GM18873 (cell line): ENCODE measurements around the gene NOS1.

Experiments used
- ATAC-seq: cut with Tn5 transposase; IDR thresholded peaks from one replicate; pipeline ENCODE4 v1.9.1; 2021; ENCODE audit warnings: mild to moderate bottlenecking, moderate library complexity, moderate number of reproducible peaks; ENCODE audit not compliant: unreplicated experiment, low FRiP score

NOS1 gene

GRCh38 chr12:117333331-117333881 is 28.0 kb downstream of the NOS1 start:
- ATAC-seq = no peak

GRCh38 chr12:117331691-117332090 is 29.7 kb downstream of the NOS1 start:
- no peak for ATAC-seq

- ATAC-seq = no peak
Observed at GRCh38 chr12:117330441-117331113, 30.8 kb downstream of the NOS1 start.

GRCh38 chr12:117329756-117330155 is 31.7 kb downstream of the NOS1 start:
- no peak for ATAC-seq

GRCh38 chr12:117328556-117329100 is 32.8 kb downstream of the NOS1 start:
- no peak for ATAC-seq

GRCh38 chr12:117322428-117322827 is 39.0 kb downstream of the NOS1 start:
- no peak for ATAC-seq

- no peak for ATAC-seq
Observed at GRCh38 chr12:117321572-117321971, 39.9 kb downstream of the NOS1 start.

GRCh38 chr12:117318591-117318990 is 42.8 kb downstream of the NOS1 start:
- no peak for ATAC-seq

GRCh38 chr12:117316336-117316735 is 45.1 kb downstream of the NOS1 start:
- ATAC-seq = no peak

- ATAC-seq = no peak
Observed at GRCh38 chr12:117313926-117314325, 47.5 kb downstream of the NOS1 start.

- ATAC-seq = no peak
Observed at GRCh38 chr12:117312770-117313169, 48.7 kb downstream of the NOS1 start.

GRCh38 chr12:117309276-117309925 is 52.0 kb downstream of the NOS1 start:
- ATAC-seq = no peak

GRCh38 chr12:117300174-117300573 is 61.3 kb downstream of the NOS1 start:
- ATAC-seq = no peak

- ATAC-seq = no peak
Observed at GRCh38 chr12:117298648-117299225, 62.7 kb downstream of the NOS1 start.

- no peak for ATAC-seq
Observed at GRCh38 chr12:117298191-117298590, 63.2 kb downstream of the NOS1 start.

- ATAC-seq = no peak
Observed at GRCh38 chr12:117294189-117294603, 67.2 kb downstream of the NOS1 start.

- ATAC-seq = no peak
Observed at GRCh38 chr12:117293510-117293909, 67.9 kb downstream of the NOS1 start.

GRCh38 chr12:117292688-117293087 is 68.7 kb downstream of the NOS1 start:
- no peak for ATAC-seq

GRCh38 chr12:117284140-117284539 is 77.3 kb downstream of the NOS1 start:
- ATAC-seq = no peak

- no peak for ATAC-seq
Observed at GRCh38 chr12:117282490-117282889, 78.9 kb downstream of the NOS1 start.

- ATAC-seq = no peak
Observed at GRCh38 chr12:117280019-117280680, 81.3 kb downstream of the NOS1 start.
